H9 (cell line): Measurements from ENCODE around the gene OPHN1. TPM values are rescaled to one million over a fixed set of nuclear protein-coding genes. Genes with fewer than 3 reads are reported as not detected.

Experiments used
- DNase-seq: peaks from one replicate; pipeline ENCODE4 v3.0.0-alpha.2; 2017
- H2AFZ ChIP-seq: one replicate; pipeline ENCODE4 v1.6.1; 2013; ENCODE audit warnings: mild to moderate bottlenecking, low read length, control low read depth, moderate library complexity
- H2AK5ac ChIP-seq: 2 replicates; pipeline ENCODE4 v1.6.1; 2013; ENCODE audit warnings: low read length, control low read depth, mixed read lengths; ENCODE audit not compliant: insufficient read length
- H2BK120ac ChIP-seq: one replicate; pipeline ENCODE4 v1.6.1; 2013; ENCODE audit warnings: low read depth, mild to moderate bottlenecking, low read length, control low read depth, inconsistent platforms; ENCODE audit not compliant: poor library complexity, severe bottlenecking
- H2BK12ac ChIP-seq: 2 replicates; pipeline ENCODE4 v1.6.1; 2013; ENCODE audit warnings: low read length, control low read depth, mixed read lengths, low read depth; ENCODE audit not compliant: insufficient read length
- H2BK15ac ChIP-seq: 2 replicates; pipeline ENCODE4 v1.6.1; 2013; ENCODE audit warnings: low read depth, low read length, control low read depth
- H2BK20ac ChIP-seq: one replicate; pipeline ENCODE4 v1.6.1; 2013; ENCODE audit warnings: low read depth, mild to moderate bottlenecking, low read length, control low read depth, inconsistent platforms; ENCODE audit not compliant: poor library complexity, severe bottlenecking
- H2BK5ac ChIP-seq: 2 replicates; pipeline ENCODE4 v1.6.1; 2013; ENCODE audit warnings: low read length, control low read depth, mixed read lengths; ENCODE audit not compliant: insufficient read length
- H3K14ac ChIP-seq: 2 replicates; pipeline ENCODE4 v1.6.1; 2013; ENCODE audit warnings: low read length, control low read depth; ENCODE audit not compliant: insufficient read depth
- H3K18ac ChIP-seq: 2 replicates; pipeline ENCODE4 v1.6.1; 2013; ENCODE audit warnings: low read depth, mild to moderate bottlenecking, mixed read lengths, low read length, control low read depth; ENCODE audit not compliant: insufficient read length
- H3K23ac ChIP-seq: 2 replicates; pipeline ENCODE4 v1.6.1; 2013; ENCODE audit warnings: low read length, control low read depth, mixed read lengths, low read depth; ENCODE audit not compliant: insufficient read length
- H3K23me2 ChIP-seq: 2 replicates; pipeline ENCODE4 v1.6.1; 2013; ENCODE audit warnings: low read depth, mild to moderate bottlenecking, mixed read lengths, low read length, control low read depth; ENCODE audit not compliant: insufficient read length, poor library complexity, severe bottlenecking
- H3K27ac ChIP-seq: 2 replicates; pipeline ENCODE4 v1.5.1; 2013; ENCODE audit warnings: low read length, control low read depth, mixed read lengths, low read depth; ENCODE audit not compliant: insufficient read length
- H3K27me3 ChIP-seq: 2 replicates; pipeline ENCODE4 v1.6.1; 2013; ENCODE audit warnings: low read length, control low read depth, inconsistent platforms; ENCODE audit not compliant: insufficient read depth
- H3K4ac ChIP-seq: 2 replicates; pipeline ENCODE4 v1.6.1; 2013; ENCODE audit warnings: low read depth, mild to moderate bottlenecking, control low read depth, inconsistent platforms, low read length, moderate library complexity
- H3K4me1 ChIP-seq: 2 replicates; pipeline ENCODE4 v1.6.1; 2013; ENCODE audit warnings: low read length, control low read depth, inconsistent platforms; ENCODE audit not compliant: insufficient read depth
- H3K4me2 ChIP-seq: 2 replicates; pipeline ENCODE4 v1.6.1; 2013; ENCODE audit warnings: low read length, control low read depth, mixed read lengths; ENCODE audit not compliant: insufficient read length, insufficient read depth
- H3K56ac ChIP-seq: 2 replicates; pipeline ENCODE4 v1.6.1; 2013; ENCODE audit warnings: low read depth, mild to moderate bottlenecking, mixed read lengths, low read length, control low read depth; ENCODE audit not compliant: insufficient read length
- H3K79me1 ChIP-seq: 2 replicates; pipeline ENCODE4 v1.6.1; 2013; ENCODE audit warnings: low read depth, mild to moderate bottlenecking, moderate library complexity, low read length, control low read depth, inconsistent platforms; ENCODE audit not compliant: insufficient read depth, poor library complexity, severe bottlenecking
- H3K79me2 ChIP-seq: 2 replicates; pipeline ENCODE4 v1.6.1; 2013; ENCODE audit warnings: low read length, control low read depth, inconsistent platforms; ENCODE audit not compliant: insufficient read depth
- H3K9ac ChIP-seq: 2 replicates; pipeline ENCODE4 v1.6.1; 2013; ENCODE audit warnings: low read length, control low read depth, mixed read lengths; ENCODE audit not compliant: insufficient read length; ENCODE audit errors: extremely low read depth
- H3K9me3 ChIP-seq: one replicate; pipeline ENCODE4 v1.6.1; 2013; ENCODE audit warnings: low read depth, low read length, inconsistent platforms; ENCODE audit not compliant: control insufficient read depth
- H3T11ph ChIP-seq: one replicate; pipeline ENCODE4 v1.6.1; 2013; ENCODE audit warnings: mild to moderate bottlenecking, low read length, control low read depth, inconsistent platforms
- H4K20me1 ChIP-seq: one replicate; pipeline ENCODE4 v1.6.1; 2013; ENCODE audit not compliant: control insufficient read depth, insufficient read length, insufficient read depth
- H4K5ac ChIP-seq: 2 replicates; pipeline ENCODE4 v1.6.1; 2013; ENCODE audit warnings: low read depth, mild to moderate bottlenecking, mixed read lengths, low read length, control low read depth; ENCODE audit not compliant: insufficient read length
- H4K8ac ChIP-seq: replicated peaks from 2 replicates; pipeline ENCODE4 v1.6.1; 2013; ENCODE audit warnings: low read length, control low read depth, mixed read lengths, low read depth; ENCODE audit not compliant: insufficient read length
- H4K91ac ChIP-seq: 2 replicates; pipeline ENCODE4 v1.6.1; 2013; ENCODE audit warnings: low read depth, mild to moderate bottlenecking, moderate library complexity, mixed read lengths, low read length, control low read depth; ENCODE audit not compliant: insufficient read length
- H3K27ac Mint-ChIP-seq, 3 experiments: 2 replicates in 2 of 3; 3 replicates in 1 of 3; pipeline ENCODE4 v1.8.0; 2020 to 2021; ENCODE audit warnings: mixed read lengths in 3 of 3, mild to moderate bottlenecking in 1 of 3, moderate library complexity in 1 of 3
- H3K27me3 Mint-ChIP-seq: 2 replicates; pipeline ENCODE4 v1.8.0; 2021; ENCODE audit warnings: low read depth, mild to moderate bottlenecking, moderate library complexity, mixed read lengths
- H3K36me3 Mint-ChIP-seq, 3 experiments: 2 replicates in 2 of 3; 3 replicates in 1 of 3; pipeline ENCODE4 v1.8.0; 2020 to 2021; ENCODE audit warnings: low read depth in 3 of 3, mixed read lengths in 3 of 3; ENCODE audit not compliant: insufficient read depth in 1 of 3
- H3K4me1 Mint-ChIP-seq, 2 experiments: 2 replicates each; pipeline ENCODE4 v1.8.0; 2020; ENCODE audit warnings: mixed read lengths in 2 of 2
- H3K4me3 Mint-ChIP-seq, 2 experiments: 2 replicates in 1 of 2; 3 replicates in 1 of 2; pipeline ENCODE4 v1.8.0; 2020 to 2021; ENCODE audit warnings: mild to moderate bottlenecking in 2 of 2, mixed read lengths in 2 of 2, moderate library complexity in 1 of 2
- H3K9me3 Mint-ChIP-seq, 2 experiments: 2 replicates in 1 of 2; 3 replicates in 1 of 2; pipeline ENCODE4 v1.8.0; 2020; ENCODE audit warnings: mild to moderate bottlenecking in 2 of 2, mixed read lengths in 2 of 2, moderate library complexity in 1 of 2
- WGBS: extraction: QIAGEN DNeasy Blood & Tissue Kit; methylation state at CpG from one replicate; pipeline ENCODE4 v1.1.7; 2013; ENCODE audit warnings: missing lambda C conversion rate, low lambda C conversion rate, mixed read lengths; ENCODE audit not compliant: insufficient read length; ENCODE audit errors: extremely low coverage; 5-methylcytosine and 5-hydroxymethylcytosine counted together
- total RNA-seq: library from RNA; stranded (reverse); gene quantifications from 2 replicates; pipeline ENCODE4 v1.2.1, GENCODE V29; 2021
- TF ChIP-seq, protein P1 (sequence below): fragments of 200-600 bp; sonication (generic); conservative IDR thresholded peaks from 3 replicates; pipeline ENCODE4 v1.8.0; 2021; ENCODE audit warnings: antibody characterized with exemption, mild to moderate bottlenecking

The OPHN1 gene
- total RNA-seq, 1 experiment from 2014 or later = 1.5 TPM

DNA sequence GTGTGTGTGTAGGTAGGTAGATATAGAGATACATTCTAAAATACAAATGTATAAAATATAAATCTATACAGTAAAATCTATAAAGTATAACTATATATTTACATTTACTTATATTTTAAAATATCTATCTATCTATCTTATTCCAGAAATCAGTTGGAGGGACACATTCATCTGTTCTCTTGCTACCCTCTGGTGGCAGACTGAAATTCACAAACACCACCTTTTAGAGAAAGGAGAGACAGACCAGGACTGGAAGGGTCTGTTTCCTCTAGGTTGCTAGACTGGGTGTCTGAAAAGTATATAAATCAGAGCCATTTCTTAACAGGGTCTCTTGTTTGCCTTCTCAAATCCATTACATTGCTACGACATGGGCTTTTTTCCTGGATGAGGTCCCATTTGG lies 343.0 kb downstream of the OPHN1 start:
- Mint-ChIP-seq H3K27me3 (no peaks in the 10 kb centered on the region), H3K4me3 (no peak overlapping the region), H3K4me1 (no peaks in the 10 kb centered on the region), H3K27ac (no peak overlapping the region), H3K36me3 (peaks cover 3% of the 10 kb centered on the region in 3 experiments; a peak in 2 of 7 replicates), H3K9me3 (peaks cover 51 to 52% of the 10 kb centered on the region in 2 experiments)
- no peak for DNase-seq
- H3K79me2 ChIP-seq = no peaks in the 10 kb centered on the region; the same call in 1 of the 2 replicates
- H2BK120ac ChIP-seq = no peak overlapping the region
- H4K8ac ChIP-seq = no peak overlapping the region
- no peaks in the 10 kb centered on the region for H4K20me1 ChIP-seq
- TF ChIP-seq, protein P1, sequence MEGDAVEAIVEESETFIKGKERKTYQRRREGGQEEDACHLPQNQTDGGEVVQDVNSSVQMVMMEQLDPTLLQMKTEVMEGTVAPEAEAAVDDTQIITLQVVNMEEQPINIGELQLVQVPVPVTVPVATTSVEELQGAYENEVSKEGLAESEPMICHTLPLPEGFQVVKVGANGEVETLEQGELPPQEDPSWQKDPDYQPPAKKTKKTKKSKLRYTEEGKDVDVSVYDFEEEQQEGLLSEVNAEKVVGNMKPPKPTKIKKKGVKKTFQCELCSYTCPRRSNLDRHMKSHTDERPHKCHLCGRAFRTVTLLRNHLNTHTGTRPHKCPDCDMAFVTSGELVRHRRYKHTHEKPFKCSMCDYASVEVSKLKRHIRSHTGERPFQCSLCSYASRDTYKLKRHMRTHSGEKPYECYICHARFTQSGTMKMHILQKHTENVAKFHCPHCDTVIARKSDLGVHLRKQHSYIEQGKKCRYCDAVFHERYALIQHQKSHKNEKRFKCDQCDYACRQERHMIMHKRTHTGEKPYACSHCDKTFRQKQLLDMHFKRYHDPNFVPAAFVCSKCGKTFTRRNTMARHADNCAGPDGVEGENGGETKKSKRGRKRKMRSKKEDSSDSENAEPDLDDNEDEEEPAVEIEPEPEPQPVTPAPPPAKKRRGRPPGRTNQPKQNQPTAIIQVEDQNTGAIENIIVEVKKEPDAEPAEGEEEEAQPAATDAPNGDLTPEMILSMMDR = peak; percentile 41; the same call in 2 of the 3 replicates
- H2BK15ac ChIP-seq = no peak overlapping the region
- no peak overlapping the region for H3K27ac ChIP-seq
- no peak overlapping the region for H3K4ac ChIP-seq
- H2BK5ac ChIP-seq = no peak overlapping the region
- no peak overlapping the region for H3K18ac ChIP-seq
- no peaks in the 10 kb centered on the region for H3K79me1 ChIP-seq
- H3K27me3 ChIP-seq = no peaks in the 10 kb centered on the region
- no peak overlapping the region for H3K56ac ChIP-seq
- H2BK12ac ChIP-seq = no peak overlapping the region
- H3K9ac ChIP-seq = no peak overlapping the region
- H3K23me2 ChIP-seq = no peaks in the 10 kb centered on the region
- H2AFZ ChIP-seq = no peak overlapping the region
- no CpG with 5 or more reads among the region's 1 CpG for WGBS
- H2AK5ac ChIP-seq = no peak overlapping the region
- H3K14ac ChIP-seq = no peak overlapping the region
- H3K4me2 ChIP-seq = no peak overlapping the region
- no peak overlapping the region for H4K5ac ChIP-seq
- no peaks in the 10 kb centered on the region for H3K4me1 ChIP-seq
- no peak overlapping the region for H4K91ac ChIP-seq
- H2BK20ac ChIP-seq = no peak overlapping the region
- no peak overlapping the region for H3K23ac ChIP-seq
- H3T11ph ChIP-seq = no peak overlapping the region
- peaks cover 14% of the 10 kb centered on the region for H3K9me3 ChIP-seq
